Thoracic aorta (tissue), 2 donors: Measurements from ENCODE around the gene FANCE. TPM values are rescaled to one million over a fixed set of nuclear protein-coding genes. Genes with fewer than 3 reads are reported as not detected.

Experiments
- ATAC-seq: fragments of 150-250 bp; one replicate; pipeline ENCODE4 v1.8.0; 2017; ENCODE audit warnings: low read depth; ENCODE audit not compliant: insufficient number of reproducible peaks, low FRiP score
- DNase-seq: peaks from one replicate; pipeline ENCODE4 v3.0.0-alpha.2; 2020; ENCODE audit warnings: low spot score
- H3K27ac ChIP-seq, 2 donors: fragments of 200-600 bp; sonication (generic); 1 replicate in 1 of 2; 2 replicates in 1 of 2; pipeline ENCODE4 v1.5.1; 2016; ENCODE audit warnings: mild to moderate bottlenecking in 2 of 2, moderate library complexity in 2 of 2
- H3K27me3 ChIP-seq: fragments of 200-600 bp; sonication (generic); replicated peaks from 2 replicates; pipeline ENCODE4 v1.6.0; 2016; ENCODE audit warnings: mild to moderate bottlenecking; ENCODE audit not compliant: insufficient read depth
- H3K36me3 ChIP-seq: fragments of 200-600 bp; sonication (generic); one replicate; pipeline ENCODE4 v1.5.1; 2016
- H3K4me1 ChIP-seq, 2 donors: fragments of 200-600 bp; sonication (generic); 1 replicate in 1 of 2; 2 replicates in 1 of 2; pipeline versions ENCODE4 v1.5.1 to v1.6.0; 2016; ENCODE audit warnings: low read depth in 2 of 2, mild to moderate bottlenecking in 1 of 2; ENCODE audit not compliant: control insufficient read depth in 1 of 2
- H3K4me3 ChIP-seq: fragments of 200-600 bp; sonication (generic); 2 replicates; pipeline ENCODE4 v1.5.1; 2016; ENCODE audit warnings: mild to moderate bottlenecking
- H3K9me3 ChIP-seq: fragments of 200-600 bp; sonication (generic); 2 replicates; pipeline ENCODE4 v1.5.1; 2016
- total RNA-seq, 2 donors: library from RNA; depleted of rRNA; stranded (reverse); fragments of >200 nt; gene quantifications; one replicate each; pipeline versions ENCODE4 v1.1.0 to v1.2.3, GENCODE V29; 2016
- TF ChIP-seq, protein P1 (sequence below): fragments of 200-600 bp; sonication (generic); IDR thresholded peaks from one replicate; pipeline ENCODE4 v1.5.1; 2019; ENCODE audit warnings: antibody characterized with exemption

FANCE gene
- total RNA-seq, 2 donors from 2014 or later: 3.1 to 6.2 TPM

DNA sequence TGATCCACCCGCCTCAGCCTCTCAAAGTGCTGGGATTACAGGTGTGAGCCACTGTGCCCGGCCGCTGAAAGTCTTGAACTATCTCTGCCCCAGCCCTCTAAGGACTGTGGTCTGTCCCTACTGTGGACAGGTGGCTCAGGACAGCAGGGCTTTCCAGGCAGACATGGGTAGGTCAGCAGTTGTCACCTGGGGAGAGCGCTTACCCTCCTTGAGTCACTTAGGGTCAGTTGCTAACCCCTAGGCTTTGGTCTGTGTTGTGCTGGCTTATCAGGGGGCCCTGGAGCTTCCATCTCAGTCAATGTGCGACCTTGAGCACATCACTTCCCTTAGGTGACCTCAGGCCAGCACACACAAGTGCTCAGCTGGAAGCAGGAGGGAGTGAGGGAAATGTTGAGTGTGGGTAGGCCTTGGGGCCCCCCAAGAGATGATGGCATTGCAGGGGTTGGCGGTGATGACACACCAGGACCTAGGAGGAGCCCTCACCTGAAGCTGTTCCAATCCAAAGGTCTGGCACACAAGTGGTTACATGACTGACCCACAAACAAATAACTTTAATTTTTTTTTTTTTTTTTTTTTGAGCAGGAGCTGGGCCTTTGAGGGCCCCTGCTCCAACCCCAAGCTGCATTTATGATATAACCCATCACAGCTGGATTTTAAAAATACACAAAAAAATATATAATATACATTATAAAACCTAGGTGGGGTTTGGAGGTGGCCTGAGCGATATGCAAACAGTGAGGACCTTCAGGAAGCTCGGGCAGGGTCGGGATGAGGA lies 21.1 kb downstream of the FANCE start:
- Histone ChIP-seq H3K36me3 (peaks cover 57% of the 10 kb centered on the region), H3K27ac (peak overlapping the region in 1 of 2 donors; percentile 50), H3K4me3 (no peak overlapping the region), H3K27me3 (no peaks in the 10 kb centered on the region), H3K9me3 (no peaks in the 10 kb centered on the region), H3K4me1 (peaks cover 0 to 40% of the 10 kb centered on the region in 2 donors)
- DNase-seq (no peak), ATAC-seq (no peak)
- TF ChIP-seq, protein P1, sequence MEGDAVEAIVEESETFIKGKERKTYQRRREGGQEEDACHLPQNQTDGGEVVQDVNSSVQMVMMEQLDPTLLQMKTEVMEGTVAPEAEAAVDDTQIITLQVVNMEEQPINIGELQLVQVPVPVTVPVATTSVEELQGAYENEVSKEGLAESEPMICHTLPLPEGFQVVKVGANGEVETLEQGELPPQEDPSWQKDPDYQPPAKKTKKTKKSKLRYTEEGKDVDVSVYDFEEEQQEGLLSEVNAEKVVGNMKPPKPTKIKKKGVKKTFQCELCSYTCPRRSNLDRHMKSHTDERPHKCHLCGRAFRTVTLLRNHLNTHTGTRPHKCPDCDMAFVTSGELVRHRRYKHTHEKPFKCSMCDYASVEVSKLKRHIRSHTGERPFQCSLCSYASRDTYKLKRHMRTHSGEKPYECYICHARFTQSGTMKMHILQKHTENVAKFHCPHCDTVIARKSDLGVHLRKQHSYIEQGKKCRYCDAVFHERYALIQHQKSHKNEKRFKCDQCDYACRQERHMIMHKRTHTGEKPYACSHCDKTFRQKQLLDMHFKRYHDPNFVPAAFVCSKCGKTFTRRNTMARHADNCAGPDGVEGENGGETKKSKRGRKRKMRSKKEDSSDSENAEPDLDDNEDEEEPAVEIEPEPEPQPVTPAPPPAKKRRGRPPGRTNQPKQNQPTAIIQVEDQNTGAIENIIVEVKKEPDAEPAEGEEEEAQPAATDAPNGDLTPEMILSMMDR: no peak

DNA sequence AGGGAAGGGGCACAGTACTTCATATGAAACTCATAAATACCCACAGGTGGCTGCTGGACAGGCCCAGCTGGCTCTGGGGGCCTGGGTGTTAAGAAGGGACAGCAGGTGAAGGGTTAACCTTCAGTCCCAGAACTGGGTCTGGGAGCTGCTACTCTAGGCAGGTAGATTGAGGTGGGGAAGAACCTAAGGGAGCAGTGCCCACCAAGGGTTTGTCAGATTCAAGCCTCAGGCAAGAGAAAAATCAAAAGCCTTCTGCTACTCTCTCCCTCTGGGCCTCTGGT lies 21.7 kb downstream of the FANCE start:
- peaks cover 0 to 40% of the 10 kb centered on the region in 2 donors for H3K4me1 ChIP-seq
- H3K9me3 ChIP-seq: no peaks in the 10 kb centered on the region
- TF ChIP-seq, protein P1: no peak
- ATAC-seq: no peak
- H3K36me3 ChIP-seq: peaks cover 62% of the 10 kb centered on the region
- DNase-seq: no peak
- no peak overlapping the region for H3K4me3 ChIP-seq
- H3K27ac ChIP-seq: peak overlapping the region in 1 of 2 donors; percentile 17
- no peaks in the 10 kb centered on the region for H3K27me3 ChIP-seq

DNA sequence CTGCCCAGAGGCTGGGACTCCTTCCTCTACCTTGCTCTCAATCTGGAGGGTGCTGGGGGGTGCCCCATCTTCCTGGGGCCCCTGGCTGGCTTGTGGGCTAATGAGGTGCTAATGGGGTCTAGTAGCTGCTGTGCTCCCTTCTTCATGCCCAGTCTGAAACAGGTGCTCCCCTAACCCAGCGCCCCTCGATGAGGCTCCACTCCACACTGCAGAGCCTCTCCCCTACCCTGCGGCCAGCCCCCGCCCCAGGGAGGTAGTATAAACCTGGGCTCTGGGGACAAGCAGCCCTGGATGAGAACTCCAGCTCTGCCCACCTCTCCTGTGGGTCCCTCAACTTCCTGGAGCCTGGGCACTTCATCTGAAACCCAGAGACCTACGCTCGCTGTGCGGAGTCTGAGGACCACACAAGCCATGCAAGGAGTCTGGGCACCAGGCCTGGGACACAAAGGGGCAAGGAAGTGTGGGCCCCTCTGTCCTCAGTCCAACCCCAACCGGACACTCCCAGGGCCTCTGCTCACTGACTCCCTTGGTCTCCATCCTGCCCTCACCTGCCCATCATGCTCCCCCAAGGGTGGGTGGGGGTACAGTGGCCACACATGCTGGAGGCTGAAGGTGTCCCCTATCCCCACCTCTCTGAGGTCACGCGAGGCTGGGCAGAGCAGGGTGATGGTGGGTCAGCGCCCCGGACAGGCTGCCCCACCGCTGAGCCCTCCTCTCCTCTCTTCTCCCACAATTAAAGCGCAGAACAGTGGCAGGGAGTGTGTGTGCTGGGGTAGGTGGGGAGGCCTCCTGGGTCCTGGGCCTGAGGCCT lies 22.2 kb downstream of the FANCE start:
- H3K9me3 ChIP-seq: no peaks in the 10 kb centered on the region
- no peaks in the 10 kb centered on the region for H3K27me3 ChIP-seq
- H3K4me3 ChIP-seq: no peak overlapping the region
- peak overlapping the region in 1 of 2 donors; percentile 17 for H3K27ac ChIP-seq
- no peak for DNase-seq
- TF ChIP-seq, protein P1: no peak
- peaks cover 67% of the 10 kb centered on the region for H3K36me3 ChIP-seq
- H3K4me1 ChIP-seq: peaks cover 0 to 36% of the 10 kb centered on the region in 2 donors
- no peak for ATAC-seq

DNA sequence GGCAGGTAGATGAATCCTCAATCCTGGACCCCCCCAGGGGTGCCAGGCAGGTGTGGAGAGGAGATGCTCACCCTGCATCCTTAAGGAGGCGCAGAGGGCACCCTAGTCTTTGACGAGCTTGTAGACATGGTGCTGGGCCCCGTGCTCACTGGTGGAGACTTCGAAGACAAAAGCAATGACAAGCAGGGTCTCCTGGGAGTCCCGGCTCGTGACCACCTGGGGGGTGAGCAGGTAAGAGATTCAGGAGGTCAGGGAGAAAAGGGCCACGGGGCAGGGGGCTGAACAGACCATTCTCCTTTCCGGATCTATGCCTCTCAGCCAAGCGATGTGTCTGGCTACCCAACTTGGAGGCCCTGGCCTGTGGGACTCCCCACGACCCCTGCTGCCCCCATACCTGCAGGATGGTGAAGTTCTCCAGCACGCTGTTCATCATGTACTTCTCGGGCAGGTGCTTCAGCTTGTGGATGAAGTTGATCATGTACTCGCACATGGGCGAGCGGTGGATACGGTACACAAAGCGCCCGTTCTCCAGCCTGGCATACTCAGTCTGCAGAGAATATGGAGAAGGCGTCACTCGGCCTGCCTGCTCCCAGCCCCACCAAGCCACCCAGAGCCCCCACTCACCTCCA lies 22.9 kb downstream of the FANCE start:
- peaks cover 74% of the 10 kb centered on the region for H3K36me3 ChIP-seq
- TF ChIP-seq, protein P1: no peak
- no peaks in the 10 kb centered on the region for H3K9me3 ChIP-seq
- ATAC-seq: no peak
- H3K27me3 ChIP-seq: no peaks in the 10 kb centered on the region
- H3K4me1 ChIP-seq: peaks cover 0 to 29% of the 10 kb centered on the region in 2 donors
- no peak overlapping the region for H3K27ac ChIP-seq
- no peak for DNase-seq
- H3K4me3 ChIP-seq: no peak overlapping the region

DNA sequence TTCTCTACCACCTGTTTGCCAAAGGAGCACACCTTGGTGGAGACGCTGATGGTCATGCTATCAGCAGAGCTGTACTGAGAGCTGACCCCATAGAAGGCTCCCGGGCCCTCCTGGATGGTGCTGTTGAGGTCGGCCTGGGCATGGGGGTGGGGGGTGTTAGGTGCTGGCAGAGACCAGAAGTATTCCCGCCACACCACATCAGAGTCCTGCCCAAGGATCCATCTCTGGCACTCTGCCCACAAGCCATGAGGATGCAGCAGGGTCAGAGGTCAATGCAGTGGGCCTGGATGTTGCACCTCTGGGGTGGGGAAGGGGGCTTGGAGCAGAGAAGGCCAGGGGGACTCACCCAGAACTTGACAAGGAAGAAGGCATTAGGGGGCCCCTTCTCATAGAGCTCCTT lies 23.4 kb downstream of the FANCE start:
- DNase-seq: no peak
- peaks cover 77% of the 10 kb centered on the region for H3K36me3 ChIP-seq

More for the DNA sequence above, 23.4 kb downstream of the FANCE start:
- Histone ChIP-seq H3K9me3 (no peaks in the 10 kb centered on the region), H3K27ac (no peak overlapping the region), H3K4me3 (no peak overlapping the region), H3K4me1 (peaks cover 0 to 24% of the 10 kb centered on the region in 2 donors), H3K27me3 (no peaks in the 10 kb centered on the region)
- TF ChIP-seq, protein P1: no peak
- ATAC-seq: no peak
